Ascending aorta (tissue), 2 donors: ENCODE results near the gene NFIA. TPM values are rescaled to one million over a fixed set of nuclear protein-coding genes. Genes with fewer than 3 reads are reported as not detected.
A peak's percentile ranks its signal among the peaks of the same experiment; 100 is the strongest.

Experiments
- DNase-seq, 2 donors: peaks; one replicate each; pipeline ENCODE4 v3.0.0-alpha.2; 2019; ENCODE audit warnings: low spot score in 2 of 2
- H3K27ac ChIP-seq, 2 donors: fragments of 200-600 bp; sonication (generic); one replicate each; pipeline ENCODE4 v1.5.1; 2016 to 2017; ENCODE audit warnings: mild to moderate bottlenecking in 1 of 2
- H3K27me3 ChIP-seq: fragments of 200-600 bp; sonication (generic); one replicate; pipeline ENCODE4 v1.5.1; 2017
- H3K36me3 ChIP-seq, 2 donors: fragments of 200-600 bp; sonication (generic); one replicate each; pipeline ENCODE4 v1.5.1; 2016
- H3K4me1 ChIP-seq, 2 donors: fragments of 200-600 bp; sonication (generic); one replicate each; pipeline ENCODE4 v1.5.1; 2016 to 2017; ENCODE audit warnings: mild to moderate bottlenecking in 1 of 2
- H3K4me3 ChIP-seq, 2 donors: fragments of 200-600 bp; sonication (generic); one replicate each; pipeline ENCODE4 v1.5.1; 2016 to 2017; ENCODE audit warnings: mild to moderate bottlenecking in 1 of 2
- H3K9me3 ChIP-seq, 2 donors: fragments of 200-600 bp; sonication (generic); one replicate each; pipeline ENCODE4 v1.5.1; 2016
- intact Hi-C: fragments of 100-400 bp; cut with DNase I; formaldehyde crosslinking; loops from one replicate; pipeline ENCODE4 v1.15.1; 2023
- total RNA-seq: library from RNA; depleted of rRNA; stranded (reverse); fragments of >200 nt; gene quantifications from one replicate; pipeline ENCODE4 v1.1.0, GENCODE V29; 2016
- TF ChIP-seq, protein P1 (sequence below), 3 experiments: fragments of 200-600 bp in 2 of 3; fragments of 450-650 bp in 1 of 3; sonication (generic) in 2 of 3; IDR thresholded peaks; one replicate each; pipeline ENCODE4 v1.5.1; 2016 to 2019; ENCODE audit warnings: antibody characterized with exemption in 3 of 3, mild to moderate bottlenecking in 1 of 3, moderate library complexity in 1 of 3

Gene NFIA
- total RNA-seq, 1 donor from 2014 or later: 52.0 TPM

DNA sequence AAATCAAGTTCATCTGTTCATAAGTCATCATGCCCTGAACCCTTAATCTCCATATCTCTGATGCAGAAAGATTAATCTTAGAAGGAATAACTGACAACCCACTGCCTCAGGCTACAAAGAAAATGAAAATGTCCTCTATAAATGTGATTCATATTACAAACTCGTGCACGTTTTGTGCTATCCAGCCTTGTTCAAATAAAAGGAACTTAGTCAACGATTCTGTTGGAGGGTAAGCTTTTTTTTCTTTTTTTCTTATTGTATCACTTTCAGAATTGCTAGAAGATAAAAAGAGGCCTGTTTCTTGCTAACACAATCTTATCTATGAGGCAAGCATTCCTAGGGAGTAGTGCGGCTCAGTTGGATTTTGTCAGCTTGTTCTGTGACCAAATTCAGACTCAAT, 414.1 kb downstream of the NFIA start:
- DNase-seq: no peak
- Histone ChIP-seq H3K27me3 (no peaks in the 10 kb centered on the region), H3K4me3 (no peak overlapping the region), H3K4me1 (no peaks in the 10 kb centered on the region), H3K36me3 (no peaks in the 10 kb centered on the region), H3K9me3 (no peaks in the 10 kb centered on the region), H3K27ac (peak overlapping the region in 1 of 2 donors; percentile 18)
- TF ChIP-seq, protein P1, sequence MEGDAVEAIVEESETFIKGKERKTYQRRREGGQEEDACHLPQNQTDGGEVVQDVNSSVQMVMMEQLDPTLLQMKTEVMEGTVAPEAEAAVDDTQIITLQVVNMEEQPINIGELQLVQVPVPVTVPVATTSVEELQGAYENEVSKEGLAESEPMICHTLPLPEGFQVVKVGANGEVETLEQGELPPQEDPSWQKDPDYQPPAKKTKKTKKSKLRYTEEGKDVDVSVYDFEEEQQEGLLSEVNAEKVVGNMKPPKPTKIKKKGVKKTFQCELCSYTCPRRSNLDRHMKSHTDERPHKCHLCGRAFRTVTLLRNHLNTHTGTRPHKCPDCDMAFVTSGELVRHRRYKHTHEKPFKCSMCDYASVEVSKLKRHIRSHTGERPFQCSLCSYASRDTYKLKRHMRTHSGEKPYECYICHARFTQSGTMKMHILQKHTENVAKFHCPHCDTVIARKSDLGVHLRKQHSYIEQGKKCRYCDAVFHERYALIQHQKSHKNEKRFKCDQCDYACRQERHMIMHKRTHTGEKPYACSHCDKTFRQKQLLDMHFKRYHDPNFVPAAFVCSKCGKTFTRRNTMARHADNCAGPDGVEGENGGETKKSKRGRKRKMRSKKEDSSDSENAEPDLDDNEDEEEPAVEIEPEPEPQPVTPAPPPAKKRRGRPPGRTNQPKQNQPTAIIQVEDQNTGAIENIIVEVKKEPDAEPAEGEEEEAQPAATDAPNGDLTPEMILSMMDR (IDR thresholded peaks at IDR 0.05): no peak
- intact Hi-C loops: no loop called here

DNA sequence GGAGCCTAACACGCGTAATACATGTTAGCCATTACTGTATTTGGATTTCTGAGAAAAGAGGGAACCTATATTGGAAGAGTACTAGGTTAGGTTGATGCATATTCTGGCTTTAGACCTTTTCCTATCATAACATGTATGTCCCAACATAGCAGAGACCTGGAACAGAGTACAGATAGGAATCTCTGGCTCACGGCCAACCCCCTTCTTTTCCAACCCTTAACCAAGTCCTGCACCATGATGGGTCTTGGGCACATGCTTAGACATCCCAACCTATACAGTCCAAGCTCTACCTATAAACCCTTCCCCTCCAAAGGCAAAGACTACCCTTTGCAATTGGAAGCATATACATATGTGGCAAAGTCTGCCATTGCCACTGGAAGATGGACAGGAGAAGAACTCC, 414.7 kb downstream of the NFIA start:
- H3K36me3 ChIP-seq: no peaks in the 10 kb centered on the region
- H3K9me3 ChIP-seq: no peaks in the 10 kb centered on the region
- intact Hi-C loops: no loop called here
- DNase-seq: no peak
- H3K4me1 ChIP-seq: no peaks in the 10 kb centered on the region
- H3K27ac ChIP-seq: peak overlapping the region in 1 of 2 donors; percentile 18
- no peaks in the 10 kb centered on the region for H3K27me3 ChIP-seq
- H3K4me3 ChIP-seq: no peak overlapping the region
- TF ChIP-seq, protein P1 (IDR thresholded peaks at IDR 0.05): no peak

DNA sequence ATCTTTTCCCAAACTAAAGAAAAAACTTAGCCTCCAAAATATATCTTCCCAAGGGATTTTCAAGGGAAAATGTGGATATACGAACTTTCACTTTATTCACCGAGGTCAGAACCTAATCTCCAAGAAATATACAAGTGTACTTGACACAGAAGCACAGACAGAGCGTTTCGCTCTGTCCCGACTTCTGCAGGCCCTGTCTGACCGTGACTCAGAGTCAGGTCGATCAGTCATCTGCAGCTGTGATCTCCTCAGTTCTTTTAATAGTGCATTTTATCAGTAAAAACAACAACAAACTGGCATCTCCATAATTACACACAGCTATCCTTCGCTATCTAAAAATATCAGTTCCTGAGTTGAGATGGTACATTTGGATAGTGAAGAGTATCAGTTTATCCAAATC, 416.0 kb downstream of the NFIA start:
- intact Hi-C loops: no loop called here
- DNase-seq: no peak
- Histone ChIP-seq H3K4me1 (no peaks in the 10 kb centered on the region), H3K36me3 (no peaks in the 10 kb centered on the region), H3K27ac (no peak overlapping the region), H3K27me3 (no peaks in the 10 kb centered on the region), H3K4me3 (no peak overlapping the region), H3K9me3 (no peaks in the 10 kb centered on the region)
- TF ChIP-seq, protein P1 (IDR thresholded peaks at IDR 0.05): no peak

DNA sequence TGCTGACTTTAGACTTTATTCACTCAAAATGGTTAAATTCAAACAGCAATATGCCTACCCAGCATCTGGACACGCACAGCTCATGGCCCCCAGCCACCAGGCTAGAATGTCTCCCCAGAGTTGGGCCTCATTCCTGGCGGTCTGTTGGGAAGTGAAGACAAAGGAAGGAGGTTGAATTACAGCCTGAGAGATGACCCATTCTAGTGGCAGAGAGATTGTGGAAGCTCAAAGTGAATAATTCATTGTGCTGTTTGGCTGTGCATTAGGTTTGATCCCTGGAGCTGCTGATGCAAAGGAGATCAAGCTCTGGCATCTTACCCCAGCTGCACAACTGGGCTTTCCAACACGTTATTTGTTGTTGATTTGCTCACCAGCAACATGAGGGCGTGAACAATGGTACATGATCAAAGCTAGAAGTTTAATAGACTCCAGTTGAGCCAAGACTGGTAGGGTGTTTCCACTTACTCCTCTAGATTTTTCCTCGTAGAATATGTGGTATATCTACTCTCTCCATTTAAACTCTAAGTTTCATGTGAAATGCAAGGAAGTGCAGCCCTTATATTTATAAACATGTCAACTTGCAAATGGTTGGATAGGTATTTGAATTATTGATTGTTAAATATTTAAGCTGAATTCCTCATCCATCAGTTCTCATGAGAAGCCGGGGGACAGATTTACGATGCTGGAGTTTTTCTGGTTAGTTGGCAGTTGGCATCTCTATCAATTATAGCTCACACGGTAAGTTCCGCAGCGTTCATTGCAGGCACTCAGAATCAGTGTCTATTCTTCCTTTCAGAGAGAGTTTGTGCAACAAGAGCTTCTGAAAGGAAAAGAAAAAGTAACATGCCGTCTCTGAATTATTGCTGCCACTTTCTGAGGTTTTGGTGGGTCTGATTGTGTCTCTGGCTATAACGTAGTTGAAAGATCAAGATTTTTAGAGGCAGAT, 419.9 kb downstream of the NFIA start:
- DNase-seq: no peak
- no peaks in the 10 kb centered on the region for H3K36me3 ChIP-seq
- H3K27ac ChIP-seq: no peak overlapping the region
- TF ChIP-seq, protein P1 (IDR thresholded peaks at IDR 0.05): no peak
- intact Hi-C loops: no loop called here
- H3K9me3 ChIP-seq: no peaks in the 10 kb centered on the region
- no peaks in the 10 kb centered on the region for H3K27me3 ChIP-seq
- H3K4me1 ChIP-seq: no peaks in the 10 kb centered on the region
- no peak overlapping the region for H3K4me3 ChIP-seq

DNA sequence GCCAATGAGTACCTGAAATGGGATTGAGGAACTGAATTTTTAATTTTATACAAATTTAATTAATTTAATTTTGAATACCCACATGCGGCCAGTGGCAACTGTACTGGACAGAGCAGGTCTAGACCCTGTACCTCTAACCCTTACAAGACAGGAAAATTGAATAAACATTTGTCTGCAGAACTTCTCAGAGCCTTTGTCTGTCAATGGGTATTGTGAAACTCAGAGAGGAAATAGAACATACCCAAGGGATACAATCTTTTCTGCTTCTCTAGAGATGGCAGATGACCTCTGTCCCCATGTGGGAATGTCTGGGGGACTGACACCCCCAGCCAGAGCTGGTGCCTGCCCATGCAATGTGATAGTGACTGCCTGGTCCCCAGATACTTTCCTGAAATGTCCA, 421.9 kb downstream of the NFIA start:
- intact Hi-C loops: no loop called here

More for the DNA sequence above, 421.9 kb downstream of the NFIA start:
- Histone ChIP-seq H3K27me3 (no peaks in the 10 kb centered on the region), H3K9me3 (no peaks in the 10 kb centered on the region), H3K4me1 (no peaks in the 10 kb centered on the region), H3K36me3 (no peaks in the 10 kb centered on the region), H3K27ac (no peak overlapping the region), H3K4me3 (no peak overlapping the region)
- no peak for DNase-seq
- TF ChIP-seq, protein P1 (IDR thresholded peaks at IDR 0.05): no peak
